NCI-H2107 (cell line): ENCODE results near the gene VAMP1.
A peak's percentile ranks its signal among the peaks of the same experiment; 100 is the strongest.
"Not testable (repeated sequence)": the region's sequence is repeated elsewhere in the genome, so short reads cannot be mapped to it uniquely, and the experiment has no call there.

ENCODE experiments used
- DNase-seq: peaks from one replicate; lab custom pipeline; 2025; lab: John Stamatoyannopoulos, UW

Gene VAMP1

GRCh38 chr12:6469609-6470374, 685 bp downstream of the VAMP1 start:
- DNase-seq: no peak

GRCh38 chr12:6469092-6469491, 1.4 kb downstream of the VAMP1 start:
- DNase-seq: no peak

- DNase-seq: no peak
These were observed 2.2 kb downstream of the VAMP1 start for GRCh38 chr12:6468283-6468575.

GRCh38 chr12:6467571-6468282, 2.8 kb downstream of the VAMP1 start:
- DNase-seq: not testable (repeated sequence)

GRCh38 chr12:6466751-6467150, 3.7 kb downstream of the VAMP1 start:
- DNase-seq: not testable (repeated sequence)

GRCh38 chr12:6466184-6466573, 4.3 kb downstream of the VAMP1 start:
- no peak for DNase-seq

GRCh38 chr12:6465467-6466183, 4.9 kb downstream of the VAMP1 start:
- DNase-seq: peak; percentile 78

GRCh38 chr12:6464531-6464930, 5.9 kb downstream of the VAMP1 start:
- DNase-seq: no peak

- DNase-seq: no peak
These were observed 6.6 kb downstream of the VAMP1 start for GRCh38 chr12:6463858-6464257.

GRCh38 chr12:6463216-6463615, 7.3 kb downstream of the VAMP1 start:
- DNase-seq: no peak

- no peak for DNase-seq
These were observed 8.1 kb downstream of the VAMP1 start for GRCh38 chr12:6462234-6462995.

GRCh38 chr12:6461401-6462233, 8.9 kb downstream of the VAMP1 start:
- no peak for DNase-seq

- DNase-seq: no peak
These were observed 9.6 kb downstream of the VAMP1 start for GRCh38 chr12:6460751-6461371.

GRCh38 chr12:6459004-6459337, 11.5 kb downstream of the VAMP1 start:
- DNase-seq: peak; percentile 70

- peak; percentile 70 for DNase-seq
These were observed 12.0 kb downstream of the VAMP1 start for GRCh38 chr12:6458281-6459003.

GRCh38 chr12:6457220-6457945, 13.1 kb downstream of the VAMP1 start:
- no peak for DNase-seq

- no peak for DNase-seq
These were observed 17.4 kb downstream of the VAMP1 start for GRCh38 chr12:6452944-6453630.

GRCh38 chr12:6452245-6452943, 18.1 kb downstream of the VAMP1 start:
- no peak for DNase-seq
